Neural crest cell (in vitro differentiated cells): ENCODE data around the gene CHN2. TPM values are rescaled to one million over a fixed set of nuclear protein-coding genes. Genes with fewer than 3 reads are reported as not detected.

Source experiments
- DNase-seq: peaks from one replicate; pipeline ENCODE4 v3.0.0; 2021; ENCODE audit warnings: low read depth, mixed read lengths, low spot score
- H3K27ac Mint-ChIP-seq: one replicate; pipeline ENCODE4 v1.8.0; 2021; ENCODE audit warnings: mild to moderate bottlenecking, mixed read lengths; ENCODE audit not compliant: unreplicated experiment
- H3K27me3 Mint-ChIP-seq: 2 replicates; pipeline ENCODE4 v1.8.0; 2021; ENCODE audit warnings: low read depth, mild to moderate bottlenecking, mixed read lengths
- H3K36me3 Mint-ChIP-seq: 2 replicates; pipeline ENCODE4 v1.8.0; 2021; ENCODE audit warnings: low read depth, mild to moderate bottlenecking, mixed read lengths
- H3K4me1 Mint-ChIP-seq: 2 replicates; pipeline ENCODE4 v1.8.0; 2021; ENCODE audit warnings: mixed read lengths
- H3K4me3 Mint-ChIP-seq: one replicate; pipeline ENCODE4 v1.8.0; 2021; ENCODE audit warnings: mild to moderate bottlenecking, mixed read lengths
- H3K9me3 Mint-ChIP-seq: 2 replicates; pipeline ENCODE4 v1.8.0; 2021; ENCODE audit warnings: mixed read lengths
- total RNA-seq: library from RNA; stranded (reverse); gene quantifications from 2 replicates; pipeline ENCODE4 v1.2.1, GENCODE V29; 2021
- TF ChIP-seq, protein P1 (sequence below): fragments of 200-600 bp; sonication (generic); conservative IDR thresholded peaks from 2 replicates; pipeline ENCODE4 v1.5.0; 2021; ENCODE audit warnings: antibody characterized with exemption, mild to moderate bottlenecking

Gene CHN2
- total RNA-seq, 1 donor from 2014 or later = 15.4 TPM

DNA sequence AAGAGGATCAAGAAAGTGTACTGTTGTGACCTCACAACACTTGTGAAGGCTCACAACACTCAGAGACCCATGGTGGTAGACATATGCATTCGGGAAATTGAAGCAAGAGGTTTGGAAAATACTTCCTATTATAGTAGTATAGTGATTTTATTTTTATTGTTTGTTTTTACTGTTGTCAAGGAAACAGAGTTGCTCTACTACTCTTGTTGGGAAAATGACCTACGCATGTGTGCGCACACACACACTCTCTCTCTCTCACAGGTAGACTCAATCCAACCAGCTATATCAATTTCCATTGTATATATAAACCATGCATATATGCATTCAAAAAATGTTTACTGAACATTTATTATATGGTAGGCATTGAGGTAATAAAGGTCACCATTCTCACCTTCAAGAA lies 305.4 kb downstream of the CHN2 start:
- peaks cover 3% of the 10 kb centered on the region for H3K4me1 Mint-ChIP-seq
- no peak for DNase-seq
- no peaks in the 10 kb centered on the region for H3K36me3 Mint-ChIP-seq
- TF ChIP-seq, protein P1, sequence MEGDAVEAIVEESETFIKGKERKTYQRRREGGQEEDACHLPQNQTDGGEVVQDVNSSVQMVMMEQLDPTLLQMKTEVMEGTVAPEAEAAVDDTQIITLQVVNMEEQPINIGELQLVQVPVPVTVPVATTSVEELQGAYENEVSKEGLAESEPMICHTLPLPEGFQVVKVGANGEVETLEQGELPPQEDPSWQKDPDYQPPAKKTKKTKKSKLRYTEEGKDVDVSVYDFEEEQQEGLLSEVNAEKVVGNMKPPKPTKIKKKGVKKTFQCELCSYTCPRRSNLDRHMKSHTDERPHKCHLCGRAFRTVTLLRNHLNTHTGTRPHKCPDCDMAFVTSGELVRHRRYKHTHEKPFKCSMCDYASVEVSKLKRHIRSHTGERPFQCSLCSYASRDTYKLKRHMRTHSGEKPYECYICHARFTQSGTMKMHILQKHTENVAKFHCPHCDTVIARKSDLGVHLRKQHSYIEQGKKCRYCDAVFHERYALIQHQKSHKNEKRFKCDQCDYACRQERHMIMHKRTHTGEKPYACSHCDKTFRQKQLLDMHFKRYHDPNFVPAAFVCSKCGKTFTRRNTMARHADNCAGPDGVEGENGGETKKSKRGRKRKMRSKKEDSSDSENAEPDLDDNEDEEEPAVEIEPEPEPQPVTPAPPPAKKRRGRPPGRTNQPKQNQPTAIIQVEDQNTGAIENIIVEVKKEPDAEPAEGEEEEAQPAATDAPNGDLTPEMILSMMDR = no peak
- no peak overlapping the region for H3K27ac Mint-ChIP-seq
- no peaks in the 10 kb centered on the region for H3K9me3 Mint-ChIP-seq
- no peaks in the 10 kb centered on the region for H3K27me3 Mint-ChIP-seq
- H3K4me3 Mint-ChIP-seq = no peak overlapping the region

DNA sequence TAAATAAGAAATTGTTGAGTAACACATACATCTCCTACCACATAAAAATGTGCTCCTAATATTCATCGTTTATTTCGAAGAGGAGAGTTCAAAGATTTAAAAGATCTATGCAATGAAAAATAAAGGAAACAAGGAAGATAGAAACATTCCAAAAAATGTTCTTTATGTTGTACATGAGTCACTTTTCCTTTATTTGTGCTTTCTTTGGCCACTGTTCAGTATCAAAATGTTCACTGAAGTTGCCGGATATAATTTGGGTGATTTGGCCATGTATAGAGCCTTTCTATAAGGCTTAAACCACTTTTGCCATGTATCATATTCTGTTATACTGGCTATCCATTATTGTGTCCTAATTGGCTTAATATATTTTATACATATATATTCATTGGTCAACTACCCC lies 306.1 kb downstream of the CHN2 start:
- Mint-ChIP-seq H3K27me3 (no peaks in the 10 kb centered on the region), H3K4me1 (no peaks in the 10 kb centered on the region), H3K36me3 (peaks cover 4% of the 10 kb centered on the region), H3K27ac (no peak overlapping the region), H3K9me3 (no peaks in the 10 kb centered on the region), H3K4me3 (no peak overlapping the region)
- TF ChIP-seq, protein P1 = no peak
- DNase-seq = no peak

DNA sequence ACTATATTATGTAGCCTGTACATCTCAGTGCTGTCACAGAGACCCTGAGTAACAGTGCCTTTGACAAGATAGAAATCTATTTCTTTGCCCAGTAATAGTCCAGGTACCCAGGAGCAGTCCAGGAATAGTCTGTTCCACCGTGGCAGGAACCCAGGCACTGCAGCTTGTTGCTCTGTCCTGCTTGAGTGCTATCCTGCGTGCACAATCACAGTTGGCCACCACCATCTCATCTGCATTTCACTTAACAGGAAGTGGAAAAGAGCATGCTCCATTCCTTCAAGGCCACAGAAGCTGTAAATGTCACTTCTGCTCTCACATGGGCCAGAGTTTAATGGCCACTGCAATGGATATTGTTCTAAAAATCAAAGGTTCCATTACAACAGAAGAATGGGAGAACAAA lies 307.6 kb downstream of the CHN2 start:
- Mint-ChIP-seq H3K36me3 (peaks cover 4% of the 10 kb centered on the region), H3K27ac (no peak overlapping the region), H3K27me3 (no peaks in the 10 kb centered on the region), H3K4me1 (no peaks in the 10 kb centered on the region), H3K4me3 (no peak overlapping the region), H3K9me3 (no peaks in the 10 kb centered on the region)
- TF ChIP-seq, protein P1 = no peak
- DNase-seq = no peak

DNA sequence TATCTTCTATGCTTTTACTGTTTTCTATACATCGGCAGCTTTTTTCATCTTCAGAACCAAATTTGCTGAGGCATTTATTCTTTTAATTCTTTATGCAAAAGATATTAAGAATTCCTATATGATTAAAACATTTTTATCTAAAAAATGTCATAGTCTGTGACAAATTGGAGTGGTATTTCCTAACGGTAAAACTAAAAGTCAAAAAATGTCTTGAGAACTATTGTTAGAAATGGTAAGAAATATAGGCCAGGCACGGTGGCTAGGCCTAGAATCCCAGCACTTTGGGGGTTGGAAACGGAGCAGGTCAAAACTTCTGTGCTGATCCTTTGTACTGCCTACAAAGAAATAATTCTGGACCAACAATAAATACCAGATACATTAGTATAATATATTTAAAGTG lies 311.4 kb downstream of the CHN2 start:
- Mint-ChIP-seq H3K4me3 (no peak overlapping the region), H3K36me3 (peaks cover 9% of the 10 kb centered on the region), H3K4me1 (no peaks in the 10 kb centered on the region), H3K27me3 (no peaks in the 10 kb centered on the region), H3K27ac (no peak overlapping the region), H3K9me3 (no peaks in the 10 kb centered on the region)
- TF ChIP-seq, protein P1 = no peak
- no peak for DNase-seq

DNA sequence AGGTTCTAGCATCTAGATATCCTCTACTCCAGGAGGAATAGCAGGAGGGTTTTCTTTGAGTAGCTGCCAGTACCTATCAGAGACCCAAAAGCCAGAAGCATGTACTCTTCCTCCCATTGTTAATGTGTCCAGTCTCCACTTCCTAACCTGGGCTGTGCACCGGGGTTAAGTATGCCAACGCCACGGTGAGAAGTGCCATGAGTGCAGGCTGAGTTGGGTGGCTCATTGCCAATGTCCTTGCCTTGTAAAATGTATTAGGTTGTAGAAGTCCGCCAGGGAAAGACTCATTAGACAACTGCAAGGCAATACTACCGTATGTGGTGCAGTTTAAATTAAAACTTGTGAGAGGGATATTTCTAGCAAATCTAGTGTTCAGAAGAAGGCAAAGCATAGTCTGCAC lies 314.0 kb downstream of the CHN2 start:
- TF ChIP-seq, protein P1 = no peak
- H3K27ac Mint-ChIP-seq = no peak overlapping the region
- H3K36me3 Mint-ChIP-seq = peaks cover 9% of the 10 kb centered on the region
- DNase-seq = no peak
- no peak overlapping the region for H3K4me3 Mint-ChIP-seq
- H3K9me3 Mint-ChIP-seq = no peaks in the 10 kb centered on the region
- H3K27me3 Mint-ChIP-seq = no peaks in the 10 kb centered on the region
- H3K4me1 Mint-ChIP-seq = no peaks in the 10 kb centered on the region

DNA sequence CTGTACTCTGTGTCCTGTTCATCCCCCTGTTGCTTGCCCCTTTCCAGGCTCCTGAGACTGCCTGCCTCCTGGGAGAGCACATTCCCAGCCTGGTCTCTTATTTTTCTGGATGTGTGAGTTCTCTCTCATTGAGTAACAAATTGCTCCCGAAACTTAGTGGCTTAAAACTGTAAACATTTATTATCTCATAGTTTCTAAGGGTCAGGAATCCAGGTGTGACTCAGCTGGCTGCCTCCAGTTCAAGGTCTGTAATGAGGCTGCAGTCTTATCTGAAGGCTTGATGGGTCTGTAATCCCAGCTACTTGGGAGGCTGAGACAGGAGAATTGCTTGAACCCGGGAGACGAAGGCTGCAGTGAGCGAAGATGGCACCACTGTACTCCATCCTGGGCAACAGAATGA lies 315.5 kb downstream of the CHN2 start:
- DNase-seq = no peak
- TF ChIP-seq, protein P1 = no peak
- H3K4me3 Mint-ChIP-seq = no peak overlapping the region
- no peaks in the 10 kb centered on the region for H3K4me1 Mint-ChIP-seq
- no peak overlapping the region for H3K27ac Mint-ChIP-seq
- no peaks in the 10 kb centered on the region for H3K9me3 Mint-ChIP-seq
- H3K36me3 Mint-ChIP-seq = peaks cover 9% of the 10 kb centered on the region
- no peaks in the 10 kb centered on the region for H3K27me3 Mint-ChIP-seq
